OCI-LY3 (cell line): ENCODE measurements around the gene CLEC17A.

Experiments
- CTCF ChIP-seq: fragments of 200-600, 300-600 bp; sonication (generic); IDR thresholded peaks from 2 replicates; pipeline ENCODE4 v1.5.1; 2014; ENCODE audit warnings: antibody characterized with exemption, low read length, low read depth
- EZH2phosphoT487 ChIP-seq: fragments of 200-600 bp; shearing (Covaris generic); IDR thresholded peaks from 2 replicates; pipeline ENCODE4 v1.6.1; 2018; ENCODE audit warnings: antibody characterized with exemption, mixed run types, low read depth

GRCh38 chr19:14576363-14576762, 6.5 kb upstream of the CLEC17A start:
- no peak for TF ChIP-seq CTCF
- TF ChIP-seq EZH2phosphoT487 = no peak
